ES-I3 (cell line): Measurements from ENCODE around the gene CTNNA2.

Source experiments
- H3K36me3 ChIP-seq: 2 replicates; pipeline ENCODE4 v1.6.1; 2013; ENCODE audit warnings: mild to moderate bottlenecking, low read length, control low read depth, moderate library complexity; ENCODE audit not compliant: insufficient read depth
- H3K4me1 ChIP-seq: 2 replicates; pipeline ENCODE4 v1.6.1; 2013; ENCODE audit warnings: mild to moderate bottlenecking, control low read depth, low read length; ENCODE audit not compliant: insufficient read depth
- H3K9ac ChIP-seq: 2 replicates; pipeline ENCODE4 v1.6.1; 2013; ENCODE audit warnings: low read depth, mild to moderate bottlenecking, low read length, moderate library complexity
- H3K9me3 ChIP-seq: 2 replicates; pipeline ENCODE4 v1.6.1; 2013; ENCODE audit warnings: mild to moderate bottlenecking, low read length, moderate library complexity; ENCODE audit not compliant: control insufficient read depth, insufficient read depth

Gene CTNNA2

DNA sequence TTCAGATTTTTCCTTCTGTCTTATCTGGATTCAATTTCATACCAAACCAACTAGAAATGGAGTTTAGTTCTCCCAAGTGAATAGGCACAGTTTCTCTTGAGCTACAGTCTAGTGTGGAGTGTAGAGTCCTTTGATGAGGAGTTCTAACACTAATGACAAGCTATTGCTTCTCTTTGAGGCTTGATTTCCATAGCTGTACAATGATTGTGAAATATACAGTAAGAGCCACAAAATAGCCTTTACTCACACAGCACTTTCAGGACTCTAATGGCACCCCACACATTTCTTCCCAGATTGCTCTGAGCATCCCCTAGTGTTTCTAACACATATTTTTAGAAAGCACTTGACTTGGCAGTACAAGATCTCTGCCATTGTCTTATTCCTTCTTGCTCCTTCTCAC, 638.4 kb downstream of the CTNNA2 start:
- Histone ChIP-seq H3K36me3 (no peaks in the 10 kb centered on the region), H3K9me3 (no peaks in the 10 kb centered on the region), H3K9ac (no peak overlapping the region), H3K4me1 (no peaks in the 10 kb centered on the region)

DNA sequence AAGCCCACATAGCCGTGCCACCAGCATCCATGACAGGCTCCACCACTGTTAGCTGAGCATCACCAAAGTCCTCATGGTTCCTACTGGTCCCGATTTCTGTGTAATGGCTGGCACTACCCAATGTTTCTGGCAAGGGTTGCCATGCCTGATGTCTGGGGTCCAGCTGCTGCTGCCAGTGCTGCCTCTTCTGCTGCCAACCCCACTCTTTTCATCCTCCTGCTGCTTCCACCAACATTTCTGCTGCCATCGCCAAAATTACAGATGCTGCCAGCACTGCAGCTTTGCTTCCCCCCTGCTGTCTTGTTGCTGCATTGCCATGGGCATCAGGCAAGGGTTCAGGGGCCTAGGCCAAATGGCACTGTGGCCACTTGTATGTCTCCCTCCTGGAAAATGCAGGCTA, 638.8 kb downstream of the CTNNA2 start:
- no peaks in the 10 kb centered on the region for H3K9me3 ChIP-seq
- H3K9ac ChIP-seq: no peak overlapping the region
- no peaks in the 10 kb centered on the region for H3K4me1 ChIP-seq
- H3K36me3 ChIP-seq: no peaks in the 10 kb centered on the region

DNA sequence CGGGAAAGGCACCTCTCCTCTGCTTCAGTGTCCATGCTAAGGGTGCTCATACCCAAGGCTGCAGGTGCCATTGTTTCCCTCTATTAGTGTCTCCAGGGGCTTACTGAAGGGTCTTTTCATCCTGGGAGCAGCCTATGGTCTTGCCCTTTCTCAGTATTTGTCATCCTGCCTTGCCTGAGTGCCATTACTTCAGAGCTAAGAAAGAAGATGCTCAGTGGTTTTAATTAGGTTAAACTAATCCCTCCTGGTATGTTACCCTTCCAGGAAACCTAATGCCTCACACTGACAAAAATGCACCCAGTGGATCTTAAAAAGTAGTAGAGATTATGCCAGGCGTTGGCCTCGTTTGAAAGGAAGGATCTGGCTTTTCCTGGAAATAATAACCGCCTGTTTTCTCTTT, 640.3 kb downstream of the CTNNA2 start:
- no peaks in the 10 kb centered on the region for H3K4me1 ChIP-seq
- H3K9ac ChIP-seq: no peak overlapping the region
- no peaks in the 10 kb centered on the region for H3K36me3 ChIP-seq
- H3K9me3 ChIP-seq: no peaks in the 10 kb centered on the region

DNA sequence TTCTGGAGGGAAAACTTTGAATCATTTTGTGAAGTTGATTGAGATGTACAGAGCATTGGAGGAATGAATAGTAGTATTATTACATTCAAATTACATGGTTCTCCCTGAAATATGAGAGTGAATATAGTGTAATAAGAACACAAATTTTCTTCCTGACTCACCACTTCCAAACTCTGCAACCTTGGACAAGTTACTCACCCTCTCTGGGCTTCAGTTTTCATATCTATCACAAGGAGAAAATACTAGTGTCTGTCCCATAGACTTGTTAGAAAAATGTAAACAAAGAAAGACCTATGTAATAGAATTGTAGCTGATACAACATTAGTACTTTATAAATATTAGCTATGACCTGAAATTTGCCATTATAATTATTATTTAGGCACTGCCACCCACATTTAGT, 640.9 kb downstream of the CTNNA2 start:
- Histone ChIP-seq H3K36me3 (no peaks in the 10 kb centered on the region), H3K9ac (no peak overlapping the region), H3K9me3 (no peaks in the 10 kb centered on the region), H3K4me1 (no peaks in the 10 kb centered on the region)

DNA sequence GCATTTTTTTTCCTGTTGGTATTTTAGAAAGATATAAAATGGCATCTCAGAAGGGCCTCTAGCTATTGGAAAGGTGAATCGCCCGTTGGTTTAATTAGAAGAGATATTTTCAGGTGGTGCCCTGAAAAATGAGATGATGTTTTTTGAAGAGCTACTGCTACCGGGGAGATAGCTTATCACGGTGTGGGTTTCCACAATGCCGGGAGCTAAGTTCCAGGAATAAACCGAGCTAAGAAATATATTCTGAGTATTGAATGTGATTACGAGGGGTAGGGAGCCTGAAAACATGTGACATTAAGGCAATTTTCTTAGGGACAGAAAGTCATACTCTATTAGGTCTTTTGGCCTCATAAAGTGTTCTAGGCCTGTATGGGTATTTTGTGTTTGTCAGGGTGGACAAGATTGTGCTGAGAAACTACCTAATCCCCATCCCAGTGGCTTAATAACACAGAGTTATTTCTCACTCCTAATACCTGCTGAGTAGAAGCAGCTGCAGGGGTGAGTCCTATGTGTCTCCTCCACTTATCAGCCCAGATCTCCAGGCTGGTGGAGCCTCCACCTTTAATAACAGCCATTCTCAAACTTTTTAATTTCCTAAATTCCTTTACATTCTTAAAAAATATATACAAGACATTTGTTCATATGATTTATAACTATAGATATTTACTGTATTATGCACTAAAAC, 641.5 kb downstream of the CTNNA2 start:
- H3K9me3 ChIP-seq: no peaks in the 10 kb centered on the region
- H3K36me3 ChIP-seq: no peaks in the 10 kb centered on the region
- H3K4me1 ChIP-seq: no peaks in the 10 kb centered on the region
- H3K9ac ChIP-seq: no peak overlapping the region

DNA sequence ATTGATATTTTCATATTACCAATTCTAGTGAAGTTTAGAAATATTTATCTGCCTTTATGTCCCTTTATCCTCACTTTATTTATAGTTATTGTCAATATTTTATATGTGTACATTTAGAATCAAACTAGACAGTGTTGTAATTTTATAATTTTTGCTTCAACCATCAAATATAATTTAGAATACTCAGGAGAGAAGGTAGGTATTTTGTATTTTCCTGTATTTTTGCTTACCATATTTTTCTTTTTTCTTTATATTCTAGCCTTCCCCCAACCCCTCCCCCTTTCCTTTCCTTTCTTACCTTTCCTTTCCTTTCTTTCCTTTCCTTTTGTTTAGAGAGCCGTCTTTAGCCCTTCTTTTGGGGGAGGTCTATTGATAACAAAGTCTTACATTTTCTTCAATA, 651.5 kb downstream of the CTNNA2 start:
- Histone ChIP-seq H3K9ac (no peak overlapping the region), H3K4me1 (no peaks in the 10 kb centered on the region), H3K36me3 (no peaks in the 10 kb centered on the region), H3K9me3 (no peaks in the 10 kb centered on the region)

DNA sequence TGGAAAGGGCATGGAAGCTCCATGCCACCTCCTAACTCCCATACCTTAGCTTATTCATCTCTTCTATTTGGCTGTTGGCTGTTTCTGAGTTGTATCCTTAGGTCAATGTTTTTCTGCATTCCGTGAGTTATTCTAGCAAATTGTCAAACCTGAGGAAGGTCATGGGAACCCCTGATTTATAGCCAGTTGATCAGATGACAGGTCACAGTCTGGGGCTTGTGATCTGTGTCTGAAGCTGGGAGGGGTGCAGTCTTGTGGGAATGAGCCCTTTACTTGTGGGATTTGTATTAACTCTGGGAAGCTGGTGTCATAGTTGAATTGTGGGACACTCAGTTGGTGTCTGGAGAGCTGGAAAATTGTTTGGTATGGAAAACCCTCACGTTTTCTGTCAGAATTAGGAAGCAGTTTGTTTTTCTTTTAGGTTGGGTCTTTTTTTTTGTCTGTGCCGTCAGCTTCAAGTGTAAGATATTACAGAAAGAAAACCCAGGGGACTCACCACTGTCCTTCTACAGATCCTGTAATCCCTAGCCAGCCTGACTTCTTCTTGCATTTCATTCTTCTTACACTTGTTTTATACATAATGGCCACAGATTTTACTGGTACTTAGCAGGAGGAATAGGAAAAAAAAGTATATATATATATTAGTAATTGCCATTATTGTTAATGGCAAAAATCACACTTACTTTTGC, 653.8 kb downstream of the CTNNA2 start:
- H3K36me3 ChIP-seq: no peaks in the 10 kb centered on the region
- H3K9ac ChIP-seq: no peak overlapping the region
- H3K4me1 ChIP-seq: no peaks in the 10 kb centered on the region
- no peaks in the 10 kb centered on the region for H3K9me3 ChIP-seq

DNA sequence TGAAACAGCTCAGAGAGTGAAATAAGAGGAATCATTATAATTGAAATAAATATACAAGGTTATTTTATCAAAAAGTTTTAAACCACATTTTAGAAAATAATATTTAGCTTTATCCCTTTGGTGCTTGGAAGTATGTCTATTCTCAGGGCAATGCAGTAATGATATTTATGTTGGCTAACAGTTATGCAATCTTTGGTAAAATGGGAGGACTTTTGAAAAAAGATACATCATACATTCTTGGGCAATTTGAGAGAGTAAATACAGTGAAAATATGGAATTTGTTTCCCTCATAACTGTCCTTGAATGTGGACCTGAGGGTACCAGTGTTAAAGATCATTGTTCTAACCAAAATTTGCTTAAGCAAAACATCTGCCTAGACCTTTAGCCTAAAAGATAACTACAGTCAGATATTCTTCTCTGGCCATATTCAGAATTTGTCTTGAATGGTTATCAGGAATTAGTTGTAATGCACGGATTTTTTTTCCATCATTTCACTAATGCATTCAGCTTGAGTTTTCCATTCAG, 654.5 kb downstream of the CTNNA2 start:
- Histone ChIP-seq H3K9ac (no peak overlapping the region), H3K9me3 (no peaks in the 10 kb centered on the region), H3K36me3 (no peaks in the 10 kb centered on the region), H3K4me1 (no peaks in the 10 kb centered on the region)

DNA sequence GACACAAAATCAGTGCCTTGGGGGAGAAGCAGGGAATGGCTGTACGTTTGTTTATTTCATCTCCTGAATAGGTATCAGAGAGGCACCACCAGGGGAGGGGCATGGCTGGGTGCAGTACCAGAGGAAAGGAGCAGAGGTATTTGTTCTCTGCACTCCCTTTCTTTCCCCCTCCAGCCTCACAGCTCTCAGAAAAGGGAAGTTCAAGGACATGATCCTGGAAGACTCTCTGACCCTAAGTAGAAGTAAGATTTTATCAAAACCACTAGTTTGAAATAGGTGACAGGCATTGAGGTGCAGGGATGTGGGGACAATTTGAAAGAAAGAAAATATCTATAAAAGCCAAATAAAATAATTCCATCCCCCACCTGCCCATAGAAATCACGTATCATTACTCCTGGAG, 655.2 kb downstream of the CTNNA2 start:
- H3K36me3 ChIP-seq: no peaks in the 10 kb centered on the region
- H3K9me3 ChIP-seq: no peaks in the 10 kb centered on the region
- no peaks in the 10 kb centered on the region for H3K4me1 ChIP-seq
- no peak overlapping the region for H3K9ac ChIP-seq

DNA sequence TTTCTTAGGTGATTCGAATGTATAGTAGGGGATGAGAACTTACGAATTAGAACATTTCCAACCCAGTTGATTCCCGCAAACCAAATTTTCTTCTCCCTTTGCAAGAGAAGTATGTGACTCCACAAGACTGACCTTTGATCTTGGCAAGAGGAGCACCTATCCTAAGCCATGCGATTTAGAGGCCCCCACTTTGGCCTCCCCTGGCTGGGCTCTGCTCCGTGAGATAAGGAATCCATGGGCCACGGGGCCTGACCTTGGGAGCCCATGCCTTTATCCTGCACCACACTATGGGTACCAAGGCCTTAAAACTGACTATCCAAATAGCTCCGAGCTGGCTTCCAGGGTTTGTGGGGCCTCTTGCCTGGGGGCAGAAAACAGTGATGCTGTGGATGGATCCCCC, 656.0 kb downstream of the CTNNA2 start:
- H3K9me3 ChIP-seq: no peaks in the 10 kb centered on the region
- no peaks in the 10 kb centered on the region for H3K4me1 ChIP-seq
- no peak overlapping the region for H3K9ac ChIP-seq
- no peaks in the 10 kb centered on the region for H3K36me3 ChIP-seq

DNA sequence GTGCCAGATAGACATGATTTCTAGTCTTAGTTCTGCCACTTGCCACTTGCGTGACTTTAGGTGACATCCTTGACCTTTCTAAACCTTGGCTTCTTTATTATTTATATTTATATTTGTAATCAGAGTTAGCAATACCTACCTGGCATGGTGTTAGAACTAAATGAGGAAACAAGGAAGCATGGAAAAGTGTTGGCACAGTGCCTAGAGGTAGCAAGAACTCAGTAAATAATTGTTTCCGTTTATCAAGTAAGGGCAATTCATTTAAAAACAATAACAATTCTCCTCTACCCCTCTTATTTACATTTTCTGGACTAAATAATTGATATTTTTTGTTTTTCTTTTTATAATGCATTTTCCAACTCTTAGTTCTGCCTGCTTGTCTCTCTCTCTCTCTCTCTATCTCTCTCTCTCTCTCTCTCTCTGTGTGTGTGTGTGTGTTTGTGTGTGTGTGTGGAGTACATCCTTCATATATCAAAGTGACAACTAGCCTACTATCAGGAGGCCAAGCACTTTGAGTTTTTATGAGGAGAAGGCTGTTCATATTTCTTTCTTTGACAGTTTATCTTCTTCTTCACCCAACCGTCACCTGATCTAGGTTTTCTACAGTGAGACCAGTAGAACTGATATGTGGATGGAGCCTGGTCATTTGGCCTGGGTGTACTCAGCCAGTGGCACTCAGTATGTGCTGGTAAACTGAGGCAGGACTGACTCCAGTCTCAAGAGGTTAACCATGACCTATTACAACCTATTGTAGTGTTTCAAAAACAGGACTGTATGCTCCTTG, 657.2 kb downstream of the CTNNA2 start:
- Histone ChIP-seq H3K9ac (no peak overlapping the region), H3K36me3 (no peaks in the 10 kb centered on the region), H3K4me1 (no peaks in the 10 kb centered on the region), H3K9me3 (no peaks in the 10 kb centered on the region)

DNA sequence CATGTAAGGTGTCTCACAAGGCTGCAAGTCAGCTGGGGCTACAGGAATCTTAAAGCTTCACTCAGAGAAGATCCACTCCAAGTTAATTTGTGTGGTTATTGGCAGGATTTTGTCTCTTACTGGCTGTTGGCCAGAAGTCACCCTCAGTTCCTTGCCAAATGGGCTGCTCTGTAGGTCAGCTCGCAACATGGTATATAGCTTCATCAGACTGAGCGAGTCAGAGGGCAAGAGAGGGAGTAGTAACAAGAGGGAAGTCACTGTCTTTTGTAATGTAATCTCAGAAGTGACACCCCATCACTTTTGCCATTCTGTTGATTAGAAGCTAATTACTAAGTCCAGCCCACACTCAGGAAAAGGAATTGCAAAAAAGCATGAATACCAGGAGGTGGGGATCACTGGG, 672.2 kb downstream of the CTNNA2 start:
- Histone ChIP-seq H3K9me3 (no peaks in the 10 kb centered on the region), H3K9ac (no peak overlapping the region), H3K4me1 (no peaks in the 10 kb centered on the region), H3K36me3 (no peaks in the 10 kb centered on the region)

DNA sequence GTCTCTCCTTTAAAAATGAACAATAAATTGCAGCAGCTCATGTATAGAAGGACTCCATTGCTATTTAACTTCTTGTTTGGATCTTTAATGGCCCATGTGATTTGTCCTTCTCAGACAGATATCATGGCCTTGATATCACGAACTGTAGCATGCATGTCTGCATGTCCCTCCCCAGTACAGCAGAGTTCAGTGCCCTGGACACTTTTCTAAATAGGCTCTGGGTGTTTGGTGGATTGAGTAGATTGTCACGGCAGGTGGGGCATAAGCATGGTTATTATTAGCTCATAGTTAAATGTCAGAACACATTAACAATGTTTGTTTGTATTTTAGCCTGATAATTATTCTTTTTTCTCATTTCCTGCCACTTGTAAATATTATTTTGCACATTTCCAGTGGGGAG, 673.4 kb downstream of the CTNNA2 start:
- no peaks in the 10 kb centered on the region for H3K9me3 ChIP-seq
- no peak overlapping the region for H3K9ac ChIP-seq
- H3K4me1 ChIP-seq: no peaks in the 10 kb centered on the region
- no peaks in the 10 kb centered on the region for H3K36me3 ChIP-seq

DNA sequence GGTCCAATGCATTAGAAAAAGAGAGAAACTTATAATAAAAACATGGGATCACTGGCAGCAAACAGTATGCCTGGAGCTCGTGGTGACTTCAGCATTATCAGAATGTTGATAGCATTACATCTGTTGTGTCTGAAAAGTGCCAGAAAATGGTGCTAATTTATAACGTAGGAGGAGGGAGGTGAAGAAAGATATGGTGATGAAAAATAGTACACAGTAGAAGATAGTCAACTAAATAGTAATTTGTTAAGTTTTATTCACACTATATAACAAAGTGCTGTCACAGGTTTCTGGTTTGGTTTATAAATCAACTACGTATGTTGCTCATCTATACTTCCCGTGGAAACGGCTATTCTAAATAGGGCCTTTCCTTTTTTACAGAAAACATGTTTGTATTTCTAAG, 674.3 kb downstream of the CTNNA2 start:
- Histone ChIP-seq H3K9me3 (no peaks in the 10 kb centered on the region), H3K9ac (no peak overlapping the region), H3K36me3 (no peaks in the 10 kb centered on the region), H3K4me1 (no peaks in the 10 kb centered on the region)

DNA sequence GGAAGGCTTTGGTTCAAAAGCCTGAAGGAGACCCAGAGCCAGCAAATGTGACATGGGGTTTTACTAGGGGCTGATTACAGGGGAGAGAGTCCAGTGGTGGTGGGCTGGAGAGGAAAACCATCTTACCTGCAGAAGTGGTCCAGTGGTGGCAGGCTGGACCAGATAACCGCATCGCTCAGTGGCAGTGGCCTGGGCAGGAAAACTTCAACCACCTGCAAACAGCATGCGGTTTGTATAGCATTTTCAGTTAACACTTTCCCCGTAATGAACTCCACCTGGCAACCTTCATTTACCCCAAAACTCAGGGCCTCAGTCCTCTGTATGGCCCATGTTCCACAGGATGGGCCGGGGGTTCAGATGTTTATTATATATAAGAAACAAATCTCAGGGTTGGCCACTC, 677.3 kb downstream of the CTNNA2 start:
- Histone ChIP-seq H3K9me3 (no peaks in the 10 kb centered on the region), H3K4me1 (no peaks in the 10 kb centered on the region), H3K36me3 (no peaks in the 10 kb centered on the region), H3K9ac (no peak overlapping the region)
